Measurements from ENCODE around the gene KLK8. TPM values are rescaled to one million over a fixed set of nuclear protein-coding genes. Genes with fewer than 3 reads are reported as not detected.

KLK8 gene
- total and polyA plus RNA-seq, 2 of the 13 experiments (the other 11 are each of a cell fraction or from before 2014, with no cell fraction given), result not detected

DNA sequence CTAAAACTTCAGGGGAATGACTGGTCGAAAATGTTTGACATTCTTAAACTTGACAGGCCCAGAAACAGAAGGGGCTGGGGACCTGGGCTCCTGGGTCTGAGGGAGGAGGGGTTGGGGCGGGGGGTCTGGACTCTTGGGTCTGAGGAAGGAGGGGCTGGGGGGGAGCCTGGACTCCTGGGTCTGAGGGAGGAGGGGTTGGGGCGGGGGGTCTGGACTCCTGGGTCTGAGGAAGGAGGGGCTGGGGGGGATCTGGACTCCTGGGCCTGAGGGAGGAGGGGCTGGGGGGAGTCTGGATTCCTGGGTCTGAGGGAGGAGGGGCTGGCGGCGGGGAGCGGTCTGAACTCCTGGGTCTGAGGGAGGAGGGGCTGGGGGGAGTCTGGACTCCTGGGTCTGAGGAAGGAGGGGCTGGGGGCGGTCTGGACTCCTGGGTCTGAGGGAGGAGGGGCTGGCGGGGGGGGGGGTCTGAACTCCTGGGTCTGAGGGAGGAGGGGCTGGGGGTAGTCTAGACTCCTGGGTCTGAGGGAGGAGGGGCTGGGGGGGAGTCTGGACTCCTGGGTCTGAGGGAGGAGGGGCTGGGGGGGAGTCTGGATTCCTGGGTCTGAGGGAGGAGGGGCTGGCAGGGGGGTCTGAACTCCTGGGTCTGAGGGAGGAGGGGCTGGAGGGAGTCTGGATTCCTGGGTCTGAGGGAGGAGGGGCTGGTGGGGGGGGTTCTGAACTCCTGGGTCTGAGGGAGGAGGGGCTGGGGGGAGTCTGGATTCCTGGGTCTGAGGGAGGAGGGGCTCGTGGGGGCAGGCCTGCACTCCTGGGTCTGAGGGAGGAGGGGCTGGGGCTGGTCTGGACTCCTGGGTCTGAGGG is 26.5 kb downstream of the KLK8 start:
- Histone ChIP-seq H3K36me3 (replicated peaks in 1 of 2; ENCODE audit: control insufficient read depth in 1 of 2, insufficient read depth in 2 of 2, low read length in 2 of 2) (no peaks in the 10 kb centered on the region), H3K4me3 (replicated peaks in 1 of 3; ENCODE audit: insufficient read depth in 1 of 3, low read depth in 2 of 3, low read length in 3 of 3) (no peak overlapping the region), H3K9ac (ENCODE audit: insufficient read depth, low read depth, low read length) (no peak overlapping the region), H3K9me3 (ENCODE audit: low read length) (no peaks in the 10 kb centered on the region), H4K20me1 (ENCODE audit: insufficient read depth, low read length) (no peaks in the 10 kb centered on the region), H3K79me2 (ENCODE audit: insufficient read depth, low read length) (no peaks in the 10 kb centered on the region), H3K27ac (ENCODE audit: extremely low read length, insufficient read depth, low read length) (no peak overlapping the region), H3K4me1 (ENCODE audit: insufficient read depth, low read length) (no peaks in the 10 kb centered on the region), H3K27me3 (ENCODE audit: control insufficient read depth in 1 of 2, insufficient read depth in 2 of 2, low read length in 2 of 2) (peaks cover 0 to 5% of the 10 kb centered on the region in 2 experiments; a peak in 1 of 5 replicates), H2AFZ (ENCODE audit: low read length) (no peak overlapping the region), H3K4me2 (ENCODE audit: low read depth, low read length) (no peak overlapping the region)
- no TSS peak for BruUV-seq (replicated peaks)
- ChIA-PET CTCF (ENCODE audit: low intra/inter-chr PET ratio, low total read pairs) (no interaction called here), POLR2A (no interaction called here)
- WGBS (ENCODE audit: low lambda C conversion rate), result 30% methylated on average over 5 of the region's 9 CpGs
- ATAC-seq (no peak), DNase-seq (ENCODE audit: low spot score) (no peak), FAIRE-seq (no peak)
- intact Hi-C loops (cut with micrococcal nuclease; ENCODE audit: unreplicated experiment) (no loop called here), in situ Hi-C loops (cut with HindIII; ENCODE audit: extremely low pct_ligation_motif_present, low pct_unique_long_range_greater_than_20kb) (no loop called here)
- TF ChIP-seq PITX1 (CRISPR knock-in tag; IDR thresholded peaks at IDR 0.05) (no peak), CBX1 (IDR thresholded peaks at IDR 0.05; ENCODE audit: low read depth) (no peak), SCMH1 (CRISPR knock-in tag; IDR thresholded peaks at IDR 0.05; ENCODE audit: borderline replicate concordance) (no peak), ZNF660 (CRISPR knock-in tag; IDR thresholded peaks at IDR 0.05; ENCODE audit: borderline replicate concordance, low read depth) (no peak), MTF1 (CRISPR knock-in tag; IDR thresholded peaks at IDR 0.05) (no peak), XRCC5 (optimal IDR thresholded peaks at IDR 0.05; ENCODE audit: low read length) (no peak), ZKSCAN5 (CRISPR knock-in tag; IDR thresholded peaks at IDR 0.05) (no peak), YEATS4 (CRISPR knock-in tag; IDR thresholded peaks at IDR 0.05; ENCODE audit: borderline replicate concordance) (no peak), HIVEP1 (CRISPR knock-in tag; IDR thresholded peaks at IDR 0.05) (no peak), ZNF232 (CRISPR knock-in tag; IDR thresholded peaks at IDR 0.05; ENCODE audit: borderline replicate concordance) (no peak)
- TF ChIP-seq, protein P1, sequence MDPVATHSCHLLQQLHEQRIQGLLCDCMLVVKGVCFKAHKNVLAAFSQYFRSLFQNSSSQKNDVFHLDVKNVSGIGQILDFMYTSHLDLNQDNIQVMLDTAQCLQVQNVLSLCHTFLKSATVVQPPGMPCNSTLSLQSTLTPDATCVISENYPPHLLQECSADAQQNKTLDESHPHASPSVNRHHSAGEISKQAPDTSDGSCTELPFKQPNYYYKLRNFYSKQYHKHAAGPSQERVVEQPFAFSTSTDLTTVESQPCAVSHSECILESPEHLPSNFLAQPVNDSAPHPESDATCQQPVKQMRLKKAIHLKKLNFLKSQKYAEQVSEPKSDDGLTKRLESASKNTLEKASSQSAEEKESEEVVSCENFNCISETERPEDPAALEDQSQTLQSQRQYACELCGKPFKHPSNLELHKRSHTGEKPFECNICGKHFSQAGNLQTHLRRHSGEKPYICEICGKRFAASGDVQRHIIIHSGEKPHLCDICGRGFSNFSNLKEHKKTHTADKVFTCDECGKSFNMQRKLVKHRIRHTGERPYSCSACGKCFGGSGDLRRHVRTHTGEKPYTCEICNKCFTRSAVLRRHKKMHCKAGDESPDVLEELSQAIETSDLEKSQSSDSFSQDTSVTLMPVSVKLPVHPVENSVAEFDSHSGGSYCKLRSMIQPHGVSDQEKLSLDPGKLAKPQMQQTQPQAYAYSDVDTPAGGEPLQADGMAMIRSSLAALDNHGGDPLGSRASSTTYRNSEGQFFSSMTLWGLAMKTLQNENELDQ (CRISPR knock-in tag; IDR thresholded peaks at IDR 0.05; ENCODE audit: borderline replicate concordance), result no peak
- TF ChIP-seq, protein P2, sequence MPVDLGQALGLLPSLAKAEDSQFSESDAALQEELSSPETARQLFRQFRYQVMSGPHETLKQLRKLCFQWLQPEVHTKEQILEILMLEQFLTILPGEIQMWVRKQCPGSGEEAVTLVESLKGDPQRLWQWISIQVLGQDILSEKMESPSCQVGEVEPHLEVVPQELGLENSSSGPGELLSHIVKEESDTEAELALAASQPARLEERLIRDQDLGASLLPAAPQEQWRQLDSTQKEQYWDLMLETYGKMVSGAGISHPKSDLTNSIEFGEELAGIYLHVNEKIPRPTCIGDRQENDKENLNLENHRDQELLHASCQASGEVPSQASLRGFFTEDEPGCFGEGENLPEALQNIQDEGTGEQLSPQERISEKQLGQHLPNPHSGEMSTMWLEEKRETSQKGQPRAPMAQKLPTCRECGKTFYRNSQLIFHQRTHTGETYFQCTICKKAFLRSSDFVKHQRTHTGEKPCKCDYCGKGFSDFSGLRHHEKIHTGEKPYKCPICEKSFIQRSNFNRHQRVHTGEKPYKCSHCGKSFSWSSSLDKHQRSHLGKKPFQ (CRISPR knock-in tag; IDR thresholded peaks at IDR 0.05; ENCODE audit: insufficient replicate concordance), result no peak

Measured in HepG2 (cell line).